Measurements from ENCODE around the gene ZMYM1. TPM values are rescaled to one million over a fixed set of nuclear protein-coding genes. Genes with fewer than 3 reads are reported as not detected.

Gene ZMYM1
- total RNA-seq, 4 donors from 2014 or later = 13.9 to 18.1 (median 14.7) TPM

- no peak for TF ChIP-seq CTCF (IDR thresholded peaks at IDR 0.05; ENCODE audit: low read depth)
These were observed 42.0 kb upstream of the ZMYM1 start for GRCh38 chr1:35037206-35037605.

DNA sequence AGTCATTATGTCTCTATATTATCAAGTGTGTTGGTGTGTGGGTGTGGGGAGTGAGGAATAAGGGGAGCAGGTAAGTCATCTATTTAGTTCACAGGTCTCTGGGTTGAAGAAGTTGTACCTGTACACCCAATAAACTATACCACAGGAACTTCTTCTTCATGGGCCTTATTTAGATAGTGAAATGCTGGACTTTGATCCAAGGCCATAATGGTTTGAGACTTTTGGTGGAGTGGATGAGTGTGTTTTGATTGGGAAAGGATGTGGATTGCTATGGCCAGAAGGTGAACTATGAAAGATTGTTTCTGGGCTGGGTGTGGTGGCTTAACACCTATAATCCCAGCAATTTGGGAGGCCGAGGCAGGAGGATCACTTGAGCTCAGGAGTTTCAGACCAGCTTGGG is 40.5 kb upstream of the ZMYM1 start:
- TF ChIP-seq CTCF (IDR thresholded peaks at IDR 0.05; ENCODE audit: low read depth) = no peak

- TF ChIP-seq CTCF (IDR thresholded peaks at IDR 0.05; ENCODE audit: low read depth) = no peak
These were observed 35.7 kb upstream of the ZMYM1 start for GRCh38 chr1:35043498-35043897.

DNA sequence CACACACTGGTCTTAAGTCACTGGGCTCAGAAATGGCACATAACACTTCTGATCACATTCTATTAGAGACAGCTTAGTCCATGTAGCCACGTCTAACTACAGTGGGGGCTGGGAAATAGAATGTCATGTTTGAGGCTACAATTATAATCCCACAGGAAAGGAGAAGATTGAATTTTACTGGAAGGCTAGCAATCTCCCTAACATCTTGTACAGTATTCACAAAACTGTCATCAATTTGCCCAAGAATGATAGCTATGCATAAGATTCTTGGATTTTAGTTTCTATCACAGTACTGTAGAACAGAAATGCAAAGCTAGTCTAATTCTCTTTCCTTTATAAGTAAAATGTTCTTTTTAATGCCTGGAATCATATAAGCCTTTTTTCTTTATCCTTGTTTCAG is 34.8 kb upstream of the ZMYM1 start:
- no peak for TF ChIP-seq CTCF (IDR thresholded peaks at IDR 0.05; ENCODE audit: low read depth)

GRCh38 chr1:35046730-35047129 is 32.5 kb upstream of the ZMYM1 start:
- no peak for TF ChIP-seq CTCF (IDR thresholded peaks at IDR 0.05; ENCODE audit: low read depth)

DNA sequence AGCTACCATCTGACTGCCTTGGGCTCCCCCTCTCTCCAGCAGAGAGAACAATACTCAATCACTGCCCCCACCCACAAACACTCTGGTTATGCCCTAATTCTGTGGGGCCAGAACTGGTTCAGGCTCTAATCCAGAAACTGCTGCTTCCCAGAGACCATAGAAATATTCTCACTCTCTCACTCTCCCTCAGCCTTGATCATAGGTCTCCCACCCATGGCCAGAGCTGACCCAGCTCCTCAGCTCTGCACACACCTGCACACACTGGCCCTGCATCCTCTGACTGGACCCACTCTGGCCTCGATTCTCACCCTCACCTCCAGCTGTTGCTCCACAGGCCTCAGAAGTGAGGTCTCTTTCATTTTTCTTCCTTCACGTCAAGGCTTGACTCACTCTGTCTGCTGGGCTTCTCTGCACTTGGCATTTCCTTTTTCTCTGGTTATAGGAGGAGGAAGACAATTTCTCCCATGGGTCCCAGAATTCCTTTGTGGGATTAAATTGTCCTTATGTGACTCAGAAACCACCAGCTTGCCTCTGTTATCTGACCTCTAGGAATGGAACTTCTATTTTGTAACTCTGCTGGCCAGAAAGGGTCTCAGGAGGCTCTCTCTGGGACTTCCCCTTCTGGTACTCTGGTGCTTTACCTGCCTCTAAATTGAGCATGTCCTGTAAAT is 31.9 kb upstream of the ZMYM1 start:
- TF ChIP-seq CTCF (IDR thresholded peaks at IDR 0.05; ENCODE audit: low read depth) = no peak

GRCh38 chr1:35049116-35049515 is 30.1 kb upstream of the ZMYM1 start:
- no peak for TF ChIP-seq CTCF (IDR thresholded peaks at IDR 0.05; ENCODE audit: low read depth)

All from subcutaneous adipose tissue (tissue), 4 donors.